CD4-positive, alpha-beta T cell treated with Interleukin-17A for 4 hours (primary cell): ENCODE data around the gene ORC3.
"Not testable (repeated sequence)": the region's sequence is repeated elsewhere in the genome, so short reads cannot be mapped to it uniquely, and the experiment has no call there.

Experiments
- DNase-seq: peaks from one replicate; pipeline ENCODE4 v3.0.0-alpha.2; 2020; ENCODE audit warnings: mixed read lengths

The ORC3 gene

GRCh38 chr6:87606199-87606598 lies 16.3 kb downstream of the ORC3 start:
- no peak for DNase-seq

DNA sequence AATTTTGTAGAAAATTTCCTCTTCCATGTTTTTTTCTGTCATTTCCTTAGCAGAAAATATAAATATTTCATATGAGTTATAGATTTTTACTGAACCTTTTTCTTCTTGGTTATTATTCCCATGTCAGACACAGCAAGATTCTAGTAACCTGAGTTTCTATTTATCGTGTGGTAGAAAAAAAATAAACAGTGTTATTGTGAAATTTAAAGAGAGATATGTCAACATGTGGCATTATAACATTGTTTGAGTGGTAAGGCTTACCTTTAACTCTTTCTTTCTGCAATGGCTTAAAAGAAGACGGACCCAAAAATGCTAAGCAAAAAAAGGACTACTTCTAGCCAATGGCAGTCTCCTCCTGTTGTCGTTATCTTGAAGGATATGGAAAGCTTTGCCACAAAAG lies 18.9 kb downstream of the ORC3 start:
- no peak for DNase-seq

DNA sequence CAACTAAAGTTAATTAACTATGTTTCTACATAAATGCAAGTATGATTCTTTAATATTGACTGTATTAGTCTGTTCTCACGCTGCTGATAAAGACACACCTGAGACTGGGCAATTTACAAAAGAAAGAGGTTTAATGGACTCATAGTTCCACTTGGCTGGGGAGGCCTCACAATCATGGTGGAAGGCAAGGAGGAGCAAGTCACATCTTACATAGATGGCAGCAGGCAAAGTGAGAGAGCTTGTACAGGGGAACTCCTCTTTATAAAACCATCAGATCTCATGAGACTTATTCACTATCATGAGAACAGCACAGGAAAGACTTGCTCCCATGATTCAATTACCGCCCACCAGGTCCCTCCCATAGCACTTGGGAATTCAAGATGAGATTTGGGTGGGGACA lies 23.1 kb downstream of the ORC3 start:
- not testable (repeated sequence) for DNase-seq

- no peak for DNase-seq
Measured at GRCh38 chr6:87617405-87617804, 27.5 kb downstream of the ORC3 start.

DNA sequence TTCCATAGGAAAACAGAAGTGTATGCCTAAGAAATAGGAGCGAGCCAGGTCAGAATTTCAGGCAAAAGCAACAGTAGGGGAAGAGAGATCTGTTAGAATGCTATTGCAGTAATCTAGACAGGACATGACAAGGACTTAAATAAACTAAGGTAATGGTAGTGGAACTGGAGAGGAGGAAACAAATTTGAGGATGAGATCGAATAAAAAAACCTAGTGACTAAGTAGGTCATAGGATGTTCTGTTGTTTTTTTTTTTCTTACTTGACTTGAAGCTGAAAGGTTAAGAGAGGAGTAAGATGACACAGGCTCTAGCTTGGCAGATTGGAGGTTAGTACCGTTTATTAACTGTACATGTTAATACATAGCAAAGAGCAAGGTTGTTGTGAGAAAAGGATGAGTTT lies 28.6 kb downstream of the ORC3 start:
- no peak for DNase-seq

- no peak for DNase-seq
Measured at GRCh38 chr6:87623248-87623647, 33.3 kb downstream of the ORC3 start.

DNA sequence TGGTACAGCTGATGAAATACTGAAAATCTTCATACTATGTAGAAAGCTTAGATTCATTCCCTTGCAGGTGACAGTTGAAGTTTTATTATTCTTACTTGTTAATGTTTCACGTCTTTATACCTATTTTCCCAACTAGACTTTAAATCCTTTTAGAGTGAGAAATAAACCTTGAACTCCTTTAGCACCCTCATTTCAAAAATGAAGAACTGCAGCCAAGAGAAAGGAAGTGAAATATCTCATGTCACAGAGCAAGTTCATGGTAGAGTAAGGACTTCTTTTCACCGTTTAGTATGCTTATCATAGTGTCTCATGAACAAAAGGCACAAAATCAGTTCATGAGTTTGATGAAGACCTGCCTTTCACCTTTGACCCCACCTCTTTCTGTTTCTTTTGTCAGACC lies 38.5 kb downstream of the ORC3 start:
- DNase-seq = no peak

- no peak for DNase-seq
Measured at GRCh38 chr6:87628881-87629280, 38.9 kb downstream of the ORC3 start.

- no peak for DNase-seq
Measured at GRCh38 chr6:87630746-87631145, 40.8 kb downstream of the ORC3 start.

DNA sequence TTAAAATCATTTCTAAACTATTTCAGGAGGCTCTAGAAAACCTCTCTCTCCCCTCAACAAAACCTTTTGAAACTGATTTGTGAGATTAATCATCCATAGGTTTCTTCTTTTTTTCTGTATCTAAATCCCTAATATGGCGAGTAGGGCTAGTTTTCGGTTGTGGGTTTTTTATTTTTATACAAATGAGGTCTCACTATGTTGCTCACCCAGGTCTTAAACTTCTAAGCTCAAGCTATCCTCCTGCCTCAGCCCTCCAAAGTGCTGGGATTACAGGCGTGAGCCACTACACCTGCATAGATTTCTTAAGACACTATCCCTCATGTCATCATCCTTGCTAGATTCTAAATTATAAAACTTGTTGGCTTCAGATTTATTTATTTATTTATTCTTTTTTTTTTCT lies 43.9 kb downstream of the ORC3 start:
- no peak for DNase-seq

DNA sequence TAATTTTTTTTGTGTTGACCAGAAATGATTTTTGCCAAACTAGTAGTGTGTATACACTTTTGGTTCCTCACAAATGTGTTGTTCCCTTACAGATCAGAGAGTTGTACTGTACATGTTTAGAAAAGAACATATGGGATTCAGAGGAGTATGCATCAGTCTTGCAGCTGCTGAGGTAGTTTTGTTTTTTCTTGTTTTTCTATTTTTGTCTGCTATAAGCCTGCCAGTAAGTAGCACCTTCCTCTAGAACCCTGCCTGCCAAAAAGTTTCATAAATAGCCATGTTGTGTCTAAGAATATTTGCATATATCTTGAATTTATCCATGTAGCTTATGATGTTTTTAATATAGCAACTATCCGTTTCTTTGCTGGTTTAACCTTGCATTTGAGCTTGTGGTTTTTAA lies 46.4 kb downstream of the ORC3 start:
- no peak for DNase-seq

DNA sequence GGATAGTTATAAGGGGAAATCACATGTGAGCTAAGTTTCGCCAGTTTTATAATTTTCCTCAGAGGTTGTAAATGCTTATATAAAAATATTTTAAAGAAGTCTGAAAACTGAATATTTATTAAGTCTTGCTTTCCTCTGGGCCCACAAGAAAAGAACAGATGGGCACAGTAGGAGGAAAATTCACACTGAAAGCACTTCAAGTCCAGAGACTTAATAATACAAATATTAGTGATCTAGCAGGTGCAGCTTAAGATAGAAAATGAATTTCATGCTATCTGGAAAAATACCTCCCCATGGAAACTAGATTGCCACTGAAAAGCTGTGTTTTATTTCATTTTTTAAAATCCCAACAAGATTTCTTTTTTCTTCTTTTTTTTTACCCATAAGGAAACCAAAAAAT lies 47.2 kb downstream of the ORC3 start:
- no peak for DNase-seq

- DNase-seq = no peak
Measured at GRCh38 chr6:87639373-87639772, 49.4 kb downstream of the ORC3 start.

DNA sequence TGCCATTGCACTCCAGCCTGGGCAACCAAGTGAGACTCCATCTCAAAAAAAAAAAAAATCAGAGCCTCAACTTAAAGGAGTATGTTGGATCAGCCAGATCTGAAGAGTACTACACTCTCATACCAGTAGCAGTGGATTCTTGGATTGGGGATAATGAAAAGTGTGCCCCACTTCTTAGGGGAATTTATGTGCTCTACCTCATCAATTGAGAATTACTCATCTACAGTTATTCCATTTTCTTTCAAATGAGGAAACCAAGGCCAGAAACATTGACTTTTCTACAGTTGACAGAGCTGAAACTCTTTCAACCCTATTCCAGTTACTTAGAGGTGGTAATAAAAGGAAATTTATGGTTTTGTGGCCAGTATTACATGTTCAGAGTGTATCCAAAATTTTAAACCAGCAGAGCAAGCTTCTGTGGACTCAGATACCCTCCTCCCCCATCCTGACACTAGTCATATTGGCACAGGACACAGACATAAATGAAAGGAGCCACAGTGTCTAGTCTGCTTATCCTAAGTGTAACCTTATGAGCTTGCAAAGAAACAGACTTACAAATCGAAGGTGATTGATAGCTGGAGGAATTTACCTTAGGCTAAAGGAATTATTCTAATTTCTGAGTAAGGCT lies 51.2 kb downstream of the ORC3 start:
- no peak for DNase-seq

DNA sequence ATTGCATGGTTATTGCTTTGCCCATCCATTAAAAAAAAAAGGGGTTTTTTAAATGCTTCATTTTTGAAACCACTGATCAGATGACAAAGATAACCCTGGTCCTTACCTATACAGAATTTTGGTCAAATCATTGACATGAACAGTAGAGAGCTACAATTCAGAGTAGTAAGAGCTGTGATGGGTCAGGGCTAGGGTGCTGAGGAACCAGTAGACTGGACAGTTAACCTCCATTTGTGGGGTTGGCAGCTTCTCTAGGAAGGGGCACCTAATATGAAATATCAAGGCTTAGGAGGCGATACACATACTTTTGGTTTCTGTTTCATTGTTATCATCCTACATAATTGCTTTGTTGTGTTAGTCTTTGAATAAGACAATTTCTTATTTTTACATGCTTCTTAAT lies 55.1 kb downstream of the ORC3 start:
- peak; percentile 3 for DNase-seq

GRCh38 chr6:87653074-87653962 lies 63.4 kb downstream of the ORC3 start:
- DNase-seq = no peak

DNA sequence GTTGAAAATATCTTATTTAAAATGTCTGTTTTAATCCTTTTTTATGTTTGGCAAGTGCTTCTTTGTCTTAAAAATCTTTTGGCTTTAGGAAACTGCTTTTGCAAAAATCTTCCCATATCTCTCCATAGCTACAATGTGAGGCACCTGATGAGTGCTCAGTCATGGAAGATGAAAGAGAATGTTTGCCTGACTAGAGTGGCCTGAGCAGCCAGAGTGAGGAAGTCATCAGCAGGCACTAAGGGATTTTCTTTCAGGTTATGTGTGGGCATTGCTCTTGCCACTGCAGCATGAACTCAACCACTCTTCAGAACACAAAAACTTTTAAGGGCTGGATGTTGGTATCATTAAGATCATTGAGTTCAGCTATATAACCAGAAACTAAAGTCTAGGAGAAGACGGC lies 64.2 kb downstream of the ORC3 start:
- no peak for DNase-seq

- DNase-seq = no peak
Measured at GRCh38 chr6:87654875-87655454, 65.0 kb downstream of the ORC3 start.

- no peak for DNase-seq
Measured at GRCh38 chr6:87655824-87656223, 65.9 kb downstream of the ORC3 start.

- no peak for DNase-seq
Measured at GRCh38 chr6:87656857-87657256, 66.9 kb downstream of the ORC3 start.

DNA sequence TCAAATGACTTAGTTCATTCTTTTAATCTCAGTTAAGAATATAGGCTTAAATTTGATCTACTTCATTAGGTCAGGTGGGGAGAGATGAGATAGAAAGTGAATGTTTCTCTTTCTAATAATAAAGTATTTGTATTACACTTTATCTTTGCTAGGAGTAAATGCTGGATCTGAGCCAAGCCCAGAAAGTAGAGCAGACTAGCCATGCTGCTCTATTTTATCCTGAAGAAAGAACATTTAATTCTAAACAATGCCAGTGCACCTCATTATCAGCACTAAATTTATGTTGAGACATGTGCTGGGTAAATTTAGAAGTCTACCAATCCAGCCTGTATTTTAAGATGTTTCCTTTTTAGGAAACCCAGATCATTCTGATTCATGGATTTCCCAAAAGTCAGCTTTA lies 68.6 kb downstream of the ORC3 start:
- DNase-seq = no peak

- DNase-seq = no peak
Measured at GRCh38 chr6:87660226-87660911, 70.4 kb downstream of the ORC3 start.

- no peak for DNase-seq
Measured at GRCh38 chr6:87661016-87661415, 71.1 kb downstream of the ORC3 start.

GRCh38 chr6:87661503-87661902 lies 71.6 kb downstream of the ORC3 start:
- no peak for DNase-seq
